ENCODE measurements around the gene DACT1. TPM values are rescaled to one million over a fixed set of nuclear protein-coding genes. Genes with fewer than 3 reads are reported as not detected.

The DACT1 gene
- total RNA-seq, 1 experiment from 2014 or later = not detected

GRCh38 chr14:58598028-58598803 is 39.5 kb upstream of the DACT1 start:
- Mint-ChIP-seq H3K4me1 (ENCODE audit: low read depth, unreplicated experiment) (no peaks in the 10 kb centered on the region), H3K27me3 (ENCODE audit: unreplicated experiment) (peaks cover 21% of the 10 kb centered on the region), H3K36me3 (ENCODE audit: insufficient read depth, unreplicated experiment) (no peaks in the 10 kb centered on the region), H3K27ac (ENCODE audit: unreplicated experiment) (no peak overlapping the region), H3K9me3 (ENCODE audit: low read depth, unreplicated experiment) (no peaks in the 10 kb centered on the region), H3K4me3 (ENCODE audit: low read depth, unreplicated experiment) (no peak overlapping the region)
- intact Hi-C loops (cut with micrococcal nuclease; ENCODE audit: unreplicated experiment) = no loop called here
- CTCF ChIA-PET = no interaction called here
- TF ChIP-seq CTCF (IDR thresholded peaks at IDR 0.05; ENCODE audit: unreplicated experiment) = no peak
- no TSS peak for BruUV-seq (replicated peaks)
- no peak for DNase-seq

GRCh38 chr14:58598804-58599525 is 38.8 kb upstream of the DACT1 start:
- Mint-ChIP-seq H3K27ac (ENCODE audit: unreplicated experiment) (no peak overlapping the region), H3K9me3 (ENCODE audit: low read depth, unreplicated experiment) (no peaks in the 10 kb centered on the region), H3K36me3 (ENCODE audit: insufficient read depth, unreplicated experiment) (no peaks in the 10 kb centered on the region), H3K4me1 (ENCODE audit: low read depth, unreplicated experiment) (no peaks in the 10 kb centered on the region), H3K4me3 (ENCODE audit: low read depth, unreplicated experiment) (no peak overlapping the region), H3K27me3 (ENCODE audit: unreplicated experiment) (peaks cover 21% of the 10 kb centered on the region)
- no TSS peak for BruUV-seq (replicated peaks)
- DNase-seq = no peak
- intact Hi-C loops (cut with micrococcal nuclease; ENCODE audit: unreplicated experiment) = no loop called here
- no peak for TF ChIP-seq CTCF (IDR thresholded peaks at IDR 0.05; ENCODE audit: unreplicated experiment)
- CTCF ChIA-PET = no interaction called here

GRCh38 chr14:58599707-58600106 is 38.1 kb upstream of the DACT1 start:
- no peaks in the 10 kb centered on the region for H3K36me3 Mint-ChIP-seq (ENCODE audit: insufficient read depth, unreplicated experiment)
- CTCF ChIA-PET = no interaction called here
- no peak for TF ChIP-seq CTCF (IDR thresholded peaks at IDR 0.05; ENCODE audit: unreplicated experiment)
- no peak for DNase-seq
- intact Hi-C loops (cut with micrococcal nuclease; ENCODE audit: unreplicated experiment) = no loop called here
- no TSS peak for BruUV-seq (replicated peaks)
- peaks cover 21% of the 10 kb centered on the region for H3K27me3 Mint-ChIP-seq (ENCODE audit: unreplicated experiment)
- no peak overlapping the region for H3K27ac Mint-ChIP-seq (ENCODE audit: unreplicated experiment)
- no peak overlapping the region for H3K4me3 Mint-ChIP-seq (ENCODE audit: low read depth, unreplicated experiment)
- no peaks in the 10 kb centered on the region for H3K9me3 Mint-ChIP-seq (ENCODE audit: low read depth, unreplicated experiment)
- H3K4me1 Mint-ChIP-seq (ENCODE audit: low read depth, unreplicated experiment) = no peaks in the 10 kb centered on the region

- Mint-ChIP-seq H3K4me3 (ENCODE audit: low read depth, unreplicated experiment) (no peak overlapping the region), H3K9me3 (ENCODE audit: low read depth, unreplicated experiment) (no peaks in the 10 kb centered on the region), H3K27me3 (ENCODE audit: unreplicated experiment) (peaks cover 32% of the 10 kb centered on the region), H3K27ac (ENCODE audit: unreplicated experiment) (no peak overlapping the region), H3K36me3 (ENCODE audit: insufficient read depth, unreplicated experiment) (no peaks in the 10 kb centered on the region), H3K4me1 (ENCODE audit: low read depth, unreplicated experiment) (no peaks in the 10 kb centered on the region)
- CTCF ChIA-PET = no interaction called here
- intact Hi-C loops (cut with micrococcal nuclease; ENCODE audit: unreplicated experiment) = no loop called here
- no TSS peak for BruUV-seq (replicated peaks)
- DNase-seq = no peak
- no peak for TF ChIP-seq CTCF (IDR thresholded peaks at IDR 0.05; ENCODE audit: unreplicated experiment)
Measured at GRCh38 chr14:58605465-58605864, 32.3 kb upstream of the DACT1 start.
